SK-N-SH treated with all-trans-retinoic acid at 6 μM for 48 hours (cell line): ENCODE measurements around the gene DNAH9.

Source experiments
- ATAC-seq: fragments of 200-7000 bp; cut with Tn5 transposase; 3 replicates; pipeline ENCODE4 v1.9.1; 2020; ENCODE audit warnings: mild to moderate bottlenecking, moderate library complexity
- ARNTL ChIP-seq: fragments of 450-650 bp; formaldehyde crosslinking; IDR thresholded peaks from 2 replicates; pipeline ENCODE4 v1.5.0; 2020; ENCODE audit warnings: low read depth, mild to moderate bottlenecking, moderate library complexity, borderline replicate concordance
- BACH2 ChIP-seq: fragments of 250-450 bp; sonication (Bioruptor Pico); IDR thresholded peaks from 2 replicates; pipeline ENCODE4 v1.9.0; 2021; ENCODE audit warnings: mild to moderate bottlenecking, borderline replicate concordance
- CREB5 ChIP-seq: fragments of 250-450 bp; sonication (Bioruptor Pico); IDR thresholded peaks from 2 replicates; pipeline ENCODE4 v1.5.1; 2020; ENCODE audit warnings: low read depth, mild to moderate bottlenecking, moderate library complexity
- CSDC2 ChIP-seq: fragments of 250-450 bp; sonication (Bioruptor Pico); IDR thresholded peaks from 2 replicates; pipeline ENCODE4 v1.5.0; 2020; ENCODE audit warnings: mild to moderate bottlenecking, moderate library complexity
- CSRNP3 ChIP-seq: fragments of 250-450 bp; sonication (Bioruptor Pico); IDR thresholded peaks from 2 replicates; pipeline ENCODE4 v1.5.1; 2021; ENCODE audit warnings: mild to moderate bottlenecking, moderate library complexity
- ESRRG ChIP-seq: fragments of 250-450 bp; sonication (Bioruptor Pico); IDR thresholded peaks from 2 replicates; pipeline ENCODE4 v1.6.1; 2021; ENCODE audit warnings: mild to moderate bottlenecking
- GLIS3 ChIP-seq: fragments of 250-450 bp; sonication (Bioruptor Pico); IDR thresholded peaks from 2 replicates; pipeline ENCODE4 v1.5.0; 2020; ENCODE audit warnings: mild to moderate bottlenecking, moderate library complexity
- ISL1 ChIP-seq: fragments of 250-450 bp; sonication (Bioruptor Pico); IDR thresholded peaks from 2 replicates; pipeline ENCODE4 v2.1.2; 2022; ENCODE audit warnings: mild to moderate bottlenecking, moderate library complexity
- OSR1 ChIP-seq: fragments of 250-450 bp; sonication (Bioruptor Pico); IDR thresholded peaks from 2 replicates; pipeline ENCODE4 v1.8.0; 2022; ENCODE audit warnings: moderate library complexity, mild to moderate bottlenecking, inconsistent platforms
- PPARA ChIP-seq: fragments of 250-450 bp; sonication (Bioruptor Pico); IDR thresholded peaks from 2 replicates; pipeline ENCODE4 v1.5.0; 2020; ENCODE audit warnings: mild to moderate bottlenecking, borderline replicate concordance
- RARB ChIP-seq: fragments of 250-450 bp; sonication (Bioruptor Pico); IDR thresholded peaks from 2 replicates; pipeline ENCODE4 v1.8.0; 2021; ENCODE audit warnings: mild to moderate bottlenecking, moderate library complexity
- SNAI2 ChIP-seq: fragments of 250-450 bp; sonication (Bioruptor Pico); IDR thresholded peaks from 2 replicates; pipeline ENCODE4 v1.5.0; 2020; ENCODE audit warnings: mild to moderate bottlenecking, moderate library complexity
- TCF4 ChIP-seq: fragments of 250-450 bp; sonication (Bioruptor Pico); IDR thresholded peaks from 2 replicates; pipeline ENCODE4 v1.8.0; 2021; ENCODE audit warnings: mild to moderate bottlenecking, moderate library complexity, borderline replicate concordance
- TOX ChIP-seq: fragments of 250-450 bp; sonication (Bioruptor Pico); IDR thresholded peaks from 2 replicates; pipeline ENCODE4 v1.8.0; 2021; ENCODE audit warnings: mild to moderate bottlenecking, moderate library complexity, borderline replicate concordance
- ZFP3 ChIP-seq: fragments of 250-450 bp; sonication (Bioruptor Pico); IDR thresholded peaks from 2 replicates; pipeline ENCODE4 v1.5.0; 2020; ENCODE audit warnings: mild to moderate bottlenecking, moderate library complexity
- ZFP30 ChIP-seq: fragments of 450-650 bp; formaldehyde crosslinking; IDR thresholded peaks from 2 replicates; pipeline ENCODE4 v1.5.0; 2022; ENCODE audit warnings: mild to moderate bottlenecking, moderate library complexity
- ZNF565 ChIP-seq: fragments of 450-650 bp; formaldehyde crosslinking; conservative IDR thresholded peaks from 2 replicates; pipeline ENCODE4 v1.5.0; 2020; ENCODE audit warnings: low read depth, mild to moderate bottlenecking, moderate library complexity
- ZNF70 ChIP-seq: fragments of 450-650 bp; formaldehyde crosslinking; IDR thresholded peaks from 2 replicates; pipeline ENCODE4 v1.5.0; 2020; ENCODE audit warnings: mild to moderate bottlenecking, moderate library complexity
- ZNF8 ChIP-seq: fragments of 450-650 bp; formaldehyde crosslinking; IDR thresholded peaks from 2 replicates; pipeline ENCODE4 v1.5.0; 2020; ENCODE audit warnings: mild to moderate bottlenecking, moderate library complexity
- TF ChIP-seq, protein P1 (sequence below): fragments of 250-450 bp; sonication (Bioruptor Pico); IDR thresholded peaks from 2 replicates; pipeline ENCODE4 v1.8.0; 2021; ENCODE audit warnings: low read depth, mild to moderate bottlenecking, moderate library complexity, borderline replicate concordance
- TF ChIP-seq, protein P2 (sequence below): fragments of 250-450 bp; sonication (Bioruptor Pico); IDR thresholded peaks from 2 replicates; pipeline ENCODE4 v1.5.0; 2020; ENCODE audit warnings: mild to moderate bottlenecking, moderate library complexity
- TF ChIP-seq, protein P3 (sequence below): fragments of 250-450 bp; sonication (Bioruptor Pico); IDR thresholded peaks from 2 replicates; pipeline ENCODE4 v1.8.0; 2020; ENCODE audit warnings: mild to moderate bottlenecking, moderate library complexity, borderline replicate concordance

Gene DNAH9

DNA sequence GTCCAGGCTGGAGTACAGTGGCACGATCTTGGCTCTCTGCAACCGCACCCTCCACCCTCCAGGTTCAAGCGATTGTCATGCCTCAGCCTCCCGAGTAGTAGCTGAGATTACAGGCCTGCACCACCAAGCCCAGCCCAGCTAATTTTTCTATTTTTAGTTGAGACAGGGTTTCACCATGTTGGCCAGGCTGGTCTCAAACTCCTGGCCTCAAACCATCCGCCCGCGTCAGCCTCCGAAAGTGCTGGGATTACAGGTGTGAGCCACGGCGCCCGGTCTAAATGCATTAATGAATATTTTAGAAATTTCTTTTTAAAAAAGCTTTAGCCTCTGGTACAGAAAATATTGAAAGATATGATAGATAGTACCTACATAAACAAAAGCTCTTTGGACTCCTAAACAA lies 95.0 kb downstream of the DNAH9 start:
- TF ChIP-seq TOX (no peak), ZFP3 (CRISPR knock-in tag) (no peak), TCF4 (CRISPR knock-in tag) (no peak), ESRRG (CRISPR knock-in tag) (no peak), SNAI2 (CRISPR knock-in tag) (no peak), CREB5 (CRISPR knock-in tag) (no peak), ISL1 (CRISPR knock-in tag) (no peak), PPARA (CRISPR knock-in tag) (no peak), OSR1 (CRISPR knock-in tag) (no peak), GLIS3 (CRISPR knock-in tag) (no peak), ZNF565 (CRISPR knock-in tag) (no peak), ZNF70 (CRISPR knock-in tag) (no peak), ZNF8 (CRISPR knock-in tag) (no peak), BACH2 (CRISPR knock-in tag) (no peak)
- TF ChIP-seq, protein P1, sequence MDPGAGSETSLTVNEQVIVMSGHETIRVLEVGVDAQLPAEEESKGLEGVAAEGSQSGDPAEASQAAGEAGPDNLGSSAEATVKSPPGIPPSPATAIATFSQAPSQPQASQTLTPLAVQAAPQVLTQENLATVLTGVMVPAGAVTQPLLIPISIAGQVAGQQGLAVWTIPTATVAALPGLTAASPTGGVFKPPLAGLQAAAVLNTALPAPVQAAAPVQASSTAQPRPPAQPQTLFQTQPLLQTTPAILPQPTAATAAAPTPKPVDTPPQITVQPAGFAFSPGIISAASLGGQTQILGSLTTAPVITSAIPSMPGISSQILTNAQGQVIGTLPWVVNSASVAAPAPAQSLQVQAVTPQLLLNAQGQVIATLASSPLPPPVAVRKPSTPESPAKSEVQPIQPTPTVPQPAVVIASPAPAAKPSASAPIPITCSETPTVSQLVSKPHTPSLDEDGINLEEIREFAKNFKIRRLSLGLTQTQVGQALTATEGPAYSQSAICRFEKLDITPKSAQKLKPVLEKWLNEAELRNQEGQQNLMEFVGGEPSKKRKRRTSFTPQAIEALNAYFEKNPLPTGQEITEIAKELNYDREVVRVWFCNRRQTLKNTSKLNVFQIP = no peak
- no peak for ATAC-seq

DNA sequence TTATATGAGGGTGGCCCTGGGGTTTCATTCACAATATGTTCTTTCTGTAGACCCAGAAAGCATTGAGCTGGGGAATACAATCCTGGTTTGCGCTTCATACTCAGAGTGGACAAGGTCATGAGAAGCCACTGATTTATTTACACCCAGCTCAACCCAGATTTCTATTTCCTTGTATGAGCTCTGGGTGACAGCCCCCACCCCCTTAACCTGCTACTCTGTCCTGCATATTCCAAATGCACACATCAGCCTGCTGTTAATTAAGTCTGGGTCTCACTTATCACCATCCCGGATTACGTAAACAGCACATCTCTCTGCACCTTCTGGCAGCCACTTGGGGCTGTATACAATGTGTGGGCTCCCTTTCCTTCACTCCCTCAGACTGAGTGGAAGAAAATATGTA lies 102.4 kb downstream of the DNAH9 start:
- no peak for ATAC-seq
- no peak for TF ChIP-seq ISL1 (CRISPR knock-in tag)
- no peak for TF ChIP-seq BACH2 (CRISPR knock-in tag)
- no peak for TF ChIP-seq ESRRG (CRISPR knock-in tag)
- no peak for TF ChIP-seq ZFP3 (CRISPR knock-in tag)
- TF ChIP-seq ZNF565 (CRISPR knock-in tag) = no peak
- TF ChIP-seq PPARA (CRISPR knock-in tag) = no peak
- TF ChIP-seq, protein P1 = no peak
- TF ChIP-seq ZNF8 (CRISPR knock-in tag) = no peak
- no peak for TF ChIP-seq CSRNP3
- no peak for TF ChIP-seq ARNTL
- TF ChIP-seq, protein P2, sequence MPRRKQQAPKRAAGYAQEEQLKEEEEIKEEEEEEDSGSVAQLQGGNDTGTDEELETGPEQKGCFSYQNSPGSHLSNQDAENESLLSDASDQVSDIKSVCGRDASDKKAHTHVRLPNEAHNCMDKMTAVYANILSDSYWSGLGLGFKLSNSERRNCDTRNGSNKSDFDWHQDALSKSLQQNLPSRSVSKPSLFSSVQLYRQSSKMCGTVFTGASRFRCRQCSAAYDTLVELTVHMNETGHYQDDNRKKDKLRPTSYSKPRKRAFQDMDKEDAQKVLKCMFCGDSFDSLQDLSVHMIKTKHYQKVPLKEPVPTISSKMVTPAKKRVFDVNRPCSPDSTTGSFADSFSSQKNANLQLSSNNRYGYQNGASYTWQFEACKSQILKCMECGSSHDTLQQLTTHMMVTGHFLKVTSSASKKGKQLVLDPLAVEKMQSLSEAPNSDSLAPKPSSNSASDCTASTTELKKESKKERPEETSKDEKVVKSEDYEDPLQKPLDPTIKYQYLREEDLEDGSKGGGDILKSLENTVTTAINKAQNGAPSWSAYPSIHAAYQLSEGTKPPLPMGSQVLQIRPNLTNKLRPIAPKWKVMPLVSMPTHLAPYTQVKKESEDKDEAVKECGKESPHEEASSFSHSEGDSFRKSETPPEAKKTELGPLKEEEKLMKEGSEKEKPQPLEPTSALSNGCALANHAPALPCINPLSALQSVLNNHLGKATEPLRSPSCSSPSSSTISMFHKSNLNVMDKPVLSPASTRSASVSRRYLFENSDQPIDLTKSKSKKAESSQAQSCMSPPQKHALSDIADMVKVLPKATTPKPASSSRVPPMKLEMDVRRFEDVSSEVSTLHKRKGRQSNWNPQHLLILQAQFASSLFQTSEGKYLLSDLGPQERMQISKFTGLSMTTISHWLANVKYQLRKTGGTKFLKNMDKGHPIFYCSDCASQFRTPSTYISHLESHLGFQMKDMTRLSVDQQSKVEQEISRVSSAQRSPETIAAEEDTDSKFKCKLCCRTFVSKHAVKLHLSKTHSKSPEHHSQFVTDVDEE (CRISPR knock-in tag) = no peak
- no peak for TF ChIP-seq ZFP30 (CRISPR knock-in tag)
- TF ChIP-seq CSDC2 (CRISPR knock-in tag) = no peak
- TF ChIP-seq ZNF70 (CRISPR knock-in tag) = no peak
- TF ChIP-seq CREB5 (CRISPR knock-in tag) = no peak
- TF ChIP-seq OSR1 (CRISPR knock-in tag) = no peak

DNA sequence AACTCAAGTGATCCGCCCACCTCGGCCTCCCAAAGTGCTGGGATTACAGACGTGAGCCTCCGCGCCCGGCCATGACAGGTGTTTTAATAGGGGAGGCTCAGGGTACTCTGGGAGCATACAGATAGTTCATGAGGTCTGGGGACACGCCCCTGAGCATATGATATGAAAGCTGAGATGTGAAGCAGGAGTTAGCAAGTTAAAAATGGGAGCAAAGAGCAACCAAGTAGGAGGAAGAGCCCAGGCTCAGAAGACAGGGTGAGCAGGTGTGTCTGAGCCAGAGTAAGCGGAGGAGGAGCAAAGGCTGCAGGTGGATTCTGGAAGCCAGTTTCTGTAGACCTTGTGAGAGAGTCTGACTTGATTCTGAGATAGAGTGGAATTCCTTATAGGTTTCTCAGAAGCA lies 103.6 kb downstream of the DNAH9 start:
- no peak for ATAC-seq
- TF ChIP-seq, protein P3, sequence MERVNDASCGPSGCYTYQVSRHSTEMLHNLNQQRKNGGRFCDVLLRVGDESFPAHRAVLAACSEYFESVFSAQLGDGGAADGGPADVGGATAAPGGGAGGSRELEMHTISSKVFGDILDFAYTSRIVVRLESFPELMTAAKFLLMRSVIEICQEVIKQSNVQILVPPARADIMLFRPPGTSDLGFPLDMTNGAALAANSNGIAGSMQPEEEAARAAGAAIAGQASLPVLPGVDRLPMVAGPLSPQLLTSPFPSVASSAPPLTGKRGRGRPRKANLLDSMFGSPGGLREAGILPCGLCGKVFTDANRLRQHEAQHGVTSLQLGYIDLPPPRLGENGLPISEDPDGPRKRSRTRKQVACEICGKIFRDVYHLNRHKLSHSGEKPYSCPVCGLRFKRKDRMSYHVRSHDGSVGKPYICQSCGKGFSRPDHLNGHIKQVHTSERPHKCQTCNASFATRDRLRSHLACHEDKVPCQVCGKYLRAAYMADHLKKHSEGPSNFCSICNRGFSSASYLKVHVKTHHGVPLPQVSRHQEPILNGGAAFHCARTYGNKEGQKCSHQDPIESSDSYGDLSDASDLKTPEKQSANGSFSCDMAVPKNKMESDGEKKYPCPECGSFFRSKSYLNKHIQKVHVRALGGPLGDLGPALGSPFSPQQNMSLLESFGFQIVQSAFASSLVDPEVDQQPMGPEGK (CRISPR knock-in tag) = no peak
- no peak for TF ChIP-seq CSRNP3
- TF ChIP-seq ZNF70 (CRISPR knock-in tag) = no peak
- no peak for TF ChIP-seq PPARA (CRISPR knock-in tag)
- TF ChIP-seq ZNF565 (CRISPR knock-in tag) = no peak
- no peak for TF ChIP-seq CREB5 (CRISPR knock-in tag)
- no peak for TF ChIP-seq ZNF8 (CRISPR knock-in tag)
- TF ChIP-seq GLIS3 (CRISPR knock-in tag) = no peak
- TF ChIP-seq ZFP3 (CRISPR knock-in tag) = no peak
- TF ChIP-seq RARB (CRISPR knock-in tag) = no peak
- TF ChIP-seq ZFP30 (CRISPR knock-in tag) = no peak
